ENCODE results near the gene MUSTN1. TPM values are rescaled to one million over a fixed set of nuclear protein-coding genes. Genes with fewer than 3 reads are reported as not detected.

MUSTN1 gene
- total and polyA plus RNA-seq, 2 donors (not counting 1 experiment from before 2014, with no cell fraction given): 0.79 to 11.2 TPM

- intact Hi-C loops (cut with micrococcal nuclease): no loop called here
- no peak for DNase-seq
- Histone ChIP-seq H3K9me3 (ENCODE audit: control extremely low read depth in 1 of 3, control insufficient read depth in 2 of 3, insufficient read depth in 1 of 3, low read length in 2 of 3) (no peaks in the 10 kb centered on the region), H3K4me1 (ENCODE audit: control insufficient read depth in 2 of 2, insufficient read depth in 2 of 2, low read length in 2 of 2) (no peaks in the 10 kb centered on the region), H4K20me1 (ENCODE audit: control insufficient read depth, insufficient read depth, low read length, poor library complexity, severe bottlenecking) (no peaks in the 10 kb centered on the region), H3K4me2 (replicated peaks; ENCODE audit: low read depth, low read length, poor library complexity, severe bottlenecking) (no peak within 1 kb of the TSS), H3K27ac (ENCODE audit: low read length in 2 of 2) (no peak within 1 kb of the TSS), H3K9ac (ENCODE audit: low read length) (no peak within 1 kb of the TSS), H3K27me3 (replicated peaks in 1 of 4; ENCODE audit: control extremely low read depth in 1 of 4, control insufficient read depth in 3 of 4, insufficient read depth in 4 of 4, low read length in 3 of 4) (no peaks in the 10 kb centered on the region), H3K79me2 (ENCODE audit: control insufficient read depth, insufficient read depth, low read length) (no peaks in the 10 kb centered on the region), H3K36me3 (replicated peaks in 1 of 2; ENCODE audit: control extremely low read depth in 1 of 2, control insufficient read depth in 1 of 2, extremely low read depth in 1 of 2, insufficient read depth in 2 of 2, low read length in 1 of 2) (no peaks in the 10 kb centered on the region), H3K4me3 (ENCODE audit: control extremely low read depth in 1 of 5, extremely low read depth in 1 of 5, insufficient read depth in 1 of 5, low read depth in 2 of 5, low read length in 4 of 5) (no peak within 1 kb of the TSS), H2AFZ (ENCODE audit: insufficient read depth, low read depth, low read length, poor library complexity, severe bottlenecking) (no peak within 1 kb of the TSS)
- TF ChIP-seq CTCF (IDR thresholded peaks at IDR 0.05): no peak
- TF ChIP-seq EZH2 (IDR thresholded peaks at IDR 0.05; ENCODE audit: borderline replicate concordance, insufficient read depth, low read depth, low read length, poor library complexity, severe bottlenecking): no peak
- 87% methylated on average over 10 of the region's 10 CpGs for WGBS (ENCODE audit: insufficient coverage)
- no peak within 1 kb of the TSS for H3K4me3 Mint-ChIP-seq
- H3K9me3 Mint-ChIP-seq (ENCODE audit: insufficient read depth): no peaks in the 10 kb centered on the region
- H3K4me1 Mint-ChIP-seq: no peaks in the 10 kb centered on the region
- H3K27ac Mint-ChIP-seq: no peak within 1 kb of the TSS
- ATAC-seq (ENCODE audit: low read depth): no peak
- POLR2A ChIA-PET: no interaction called here
- CTCF ChIA-PET: no interaction called here
- H3K27me3 Mint-ChIP-seq: no peaks in the 10 kb centered on the region
Observed at GRCh38 chr3:52794612-52795099, 40.2 kb downstream of the MUSTN1 start, which contains the start of gene ITIH3. Gene ITIH3 (plus strand): TSS chr3:52794796. CDS start chr3:52794804, 8 bp downstream.

- no peak for ATAC-seq (ENCODE audit: low read depth)
- CTCF ChIA-PET: no interaction called here
- POLR2A ChIA-PET: no interaction called here
Observed at GRCh38 chr3:52793702-52794611, 40.9 kb downstream of the MUSTN1 start.

More at GRCh38 chr3:52793702-52794611, 40.9 kb downstream of the MUSTN1 start:
- H3K4me2 ChIP-seq (replicated peaks; ENCODE audit: low read depth, low read length, poor library complexity, severe bottlenecking): no peak overlapping the region
- H3K27me3 ChIP-seq (replicated peaks in 1 of 4; ENCODE audit: control extremely low read depth in 1 of 4, control insufficient read depth in 3 of 4, insufficient read depth in 4 of 4, low read length in 3 of 4): no peaks in the 10 kb centered on the region
- 83% methylated on average over 8 of the region's 9 CpGs for WGBS (ENCODE audit: insufficient coverage)
- no peak overlapping the region for H3K4me3 Mint-ChIP-seq
- no peak overlapping the region for H3K27ac Mint-ChIP-seq
- H2AFZ ChIP-seq (ENCODE audit: insufficient read depth, low read depth, low read length, poor library complexity, severe bottlenecking): no peak overlapping the region
- no peaks in the 10 kb centered on the region for H3K4me1 Mint-ChIP-seq
- no peak for DNase-seq
- TF ChIP-seq EZH2 (IDR thresholded peaks at IDR 0.05; ENCODE audit: borderline replicate concordance, insufficient read depth, low read depth, low read length, poor library complexity, severe bottlenecking) (no peak), CTCF (IDR thresholded peaks at IDR 0.05) (no peak)
- H3K9ac ChIP-seq (ENCODE audit: low read length): no peak overlapping the region
- H3K27ac ChIP-seq (ENCODE audit: low read length in 2 of 2): no peak overlapping the region
- H3K4me3 ChIP-seq (ENCODE audit: control extremely low read depth in 1 of 5, extremely low read depth in 1 of 5, insufficient read depth in 1 of 5, low read depth in 2 of 5, low read length in 4 of 5): no peak overlapping the region
- intact Hi-C loops (cut with micrococcal nuclease): no loop called here
- no peaks in the 10 kb centered on the region for H3K4me1 ChIP-seq (ENCODE audit: control insufficient read depth in 2 of 2, insufficient read depth in 2 of 2, low read length in 2 of 2)
- H3K9me3 ChIP-seq (ENCODE audit: control extremely low read depth in 1 of 3, control insufficient read depth in 2 of 3, insufficient read depth in 1 of 3, low read length in 2 of 3): no peaks in the 10 kb centered on the region
- H3K36me3 ChIP-seq (replicated peaks in 1 of 2; ENCODE audit: control extremely low read depth in 1 of 2, control insufficient read depth in 1 of 2, extremely low read depth in 1 of 2, insufficient read depth in 2 of 2, low read length in 1 of 2): no peaks in the 10 kb centered on the region
- H3K9me3 Mint-ChIP-seq (ENCODE audit: insufficient read depth): no peaks in the 10 kb centered on the region
- no peaks in the 10 kb centered on the region for H3K27me3 Mint-ChIP-seq
- H3K79me2 ChIP-seq (ENCODE audit: control insufficient read depth, insufficient read depth, low read length): no peaks in the 10 kb centered on the region
- no peaks in the 10 kb centered on the region for H4K20me1 ChIP-seq (ENCODE audit: control insufficient read depth, insufficient read depth, low read length, poor library complexity, severe bottlenecking)
